SU-DHL-6 (cell line): ENCODE results near the gene FDX2.

Source experiments
- EZH2phosphoT487 ChIP-seq: fragments of 200-600 bp; sonication (generic), shearing (Covaris generic); conservative IDR thresholded peaks from 2 replicates; pipeline ENCODE4 v1.6.1; 2018; ENCODE audit warnings: mild to moderate bottlenecking, antibody characterized with exemption, low read length, moderate library complexity, mixed read lengths
- TF ChIP-seq, protein P1 (sequence below): fragments of 200-600 bp; sonication (generic); IDR thresholded peaks from one replicate; pipeline ENCODE4 v1.5.1; 2017; ENCODE audit warnings: antibody characterized with exemption, mild to moderate bottlenecking, low read length, moderate library complexity; ENCODE audit not compliant: insufficient read depth, poor library complexity, severe bottlenecking

DNA sequence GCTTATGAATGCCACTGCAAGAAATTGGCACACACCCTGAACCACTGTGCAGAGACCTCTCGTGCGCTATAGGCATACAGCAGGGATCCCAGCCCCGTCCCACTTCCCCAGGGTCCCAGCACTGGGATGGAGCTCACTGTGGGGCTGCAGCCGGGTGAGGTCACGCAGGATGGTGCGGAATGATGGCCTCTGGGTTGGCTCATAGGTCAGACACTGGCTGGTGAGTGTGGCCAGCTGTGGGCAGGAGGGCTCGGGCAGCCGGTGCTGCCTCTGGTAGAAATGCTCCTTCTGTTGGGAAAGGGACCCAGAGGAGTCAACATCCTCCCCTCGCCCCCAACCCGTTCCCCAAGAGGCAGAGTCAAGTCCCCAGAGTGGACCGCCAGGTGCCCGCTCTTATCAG, 40.6 kb upstream of the FDX2 start:
- TF ChIP-seq, protein P1, sequence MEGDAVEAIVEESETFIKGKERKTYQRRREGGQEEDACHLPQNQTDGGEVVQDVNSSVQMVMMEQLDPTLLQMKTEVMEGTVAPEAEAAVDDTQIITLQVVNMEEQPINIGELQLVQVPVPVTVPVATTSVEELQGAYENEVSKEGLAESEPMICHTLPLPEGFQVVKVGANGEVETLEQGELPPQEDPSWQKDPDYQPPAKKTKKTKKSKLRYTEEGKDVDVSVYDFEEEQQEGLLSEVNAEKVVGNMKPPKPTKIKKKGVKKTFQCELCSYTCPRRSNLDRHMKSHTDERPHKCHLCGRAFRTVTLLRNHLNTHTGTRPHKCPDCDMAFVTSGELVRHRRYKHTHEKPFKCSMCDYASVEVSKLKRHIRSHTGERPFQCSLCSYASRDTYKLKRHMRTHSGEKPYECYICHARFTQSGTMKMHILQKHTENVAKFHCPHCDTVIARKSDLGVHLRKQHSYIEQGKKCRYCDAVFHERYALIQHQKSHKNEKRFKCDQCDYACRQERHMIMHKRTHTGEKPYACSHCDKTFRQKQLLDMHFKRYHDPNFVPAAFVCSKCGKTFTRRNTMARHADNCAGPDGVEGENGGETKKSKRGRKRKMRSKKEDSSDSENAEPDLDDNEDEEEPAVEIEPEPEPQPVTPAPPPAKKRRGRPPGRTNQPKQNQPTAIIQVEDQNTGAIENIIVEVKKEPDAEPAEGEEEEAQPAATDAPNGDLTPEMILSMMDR = no peak
- TF ChIP-seq EZH2phosphoT487 = no peak
